Measurements from ENCODE around the gene FER. TPM values are rescaled to one million over a fixed set of nuclear protein-coding genes. Genes with fewer than 3 reads are reported as not detected.

The FER gene
- total and polyA plus RNA-seq, 2 of the 8 experiments (the other 6 are each of a cell fraction or from before 2014, with no cell fraction given) = 1.3 to 15.8 TPM

- H4K8ac ChIP-seq (ENCODE audit: extremely low read depth, insufficient read depth, low read length) = no peak overlapping the region
- no peak overlapping the region for H2AK5ac ChIP-seq (ENCODE audit: low read depth, low read length)
- no peak overlapping the region for H4K91ac ChIP-seq (replicated peaks; ENCODE audit: insufficient read length, low read length)
- H2BK120ac ChIP-seq (replicated peaks; ENCODE audit: low read depth, low read length) = no peak overlapping the region
- no peak overlapping the region for H3K9ac ChIP-seq (replicated peaks in 1 of 4; ENCODE audit: extremely low read depth in 1 of 4, low read depth in 3 of 4, low read length in 3 of 4)
- H3K4ac ChIP-seq (replicated peaks; ENCODE audit: insufficient read length, low read depth, low read length) = no peak overlapping the region
- H3K14ac ChIP-seq (ENCODE audit: insufficient read length) = no peak overlapping the region
- no peak overlapping the region for H3K23ac ChIP-seq (ENCODE audit: insufficient read length)
- TF ChIP-seq SIRT6 (IDR thresholded peaks at IDR 0.05; ENCODE audit: low read length) = no peak
- TF ChIP-seq HDAC6 (IDR thresholded peaks at IDR 0.05; ENCODE audit: low read depth, low read length) = no peak
- TF ChIP-seq CBX5 (IDR thresholded peaks at IDR 0.05; ENCODE audit: low read depth, low read length) = no peak
- no peak for TF ChIP-seq FOSL1 (IDR thresholded peaks at IDR 0.05; ENCODE audit: insufficient read depth, low read depth, low read length)
- TF ChIP-seq GABPA (IDR thresholded peaks at IDR 0.05; ENCODE audit: borderline replicate concordance, insufficient read depth, low read length) = no peak
- TF ChIP-seq GTF2F1 (IDR thresholded peaks at IDR 0.05; ENCODE audit: borderline replicate concordance, low read depth, low read length) = no peak
- no peak for TF ChIP-seq CHD1 (IDR thresholded peaks at IDR 0.05; ENCODE audit: low read depth, low read length)
- TF ChIP-seq JUND (IDR thresholded peaks at IDR 0.05; ENCODE audit: low read length) = no peak
- no peak for TF ChIP-seq TBP (IDR thresholded peaks at IDR 0.05; ENCODE audit: low read depth, low read length)
- TF ChIP-seq EGR1 (IDR thresholded peaks at IDR 0.05; ENCODE audit: borderline replicate concordance, low read depth, low read length) = no peak
- no peak for TF ChIP-seq KDM5A (IDR thresholded peaks at IDR 0.05; ENCODE audit: low read length)
- TF ChIP-seq TAF1 (IDR thresholded peaks at IDR 0.05; ENCODE audit: low read depth, low read length) = no peak
- no peak for TF ChIP-seq SUZ12 (IDR thresholded peaks at IDR 0.05; ENCODE audit: low read length)
- no peak overlapping the region for H2BK12ac ChIP-seq (ENCODE audit: low read depth, low read length)
- no peak for FAIRE-seq
- H4K20me1 ChIP-seq (replicated peaks in 1 of 2; ENCODE audit: control insufficient read depth in 1 of 2, insufficient read depth in 2 of 2, low read length in 2 of 2) = no peaks in the 10 kb centered on the region
- H2BK15ac ChIP-seq (ENCODE audit: low read length) = no peak overlapping the region
- CTCF ChIA-PET (ENCODE audit: partially characterized antibody) = interaction anchor here (1.2 kb wide), 1 partner anchor 12 kb away, joined by 3 read pairs; no protein-coding TSS in a partner anchor
- POLR2A ChIA-PET (ENCODE audit: partially characterized antibody) = no interaction called here
- H3K18ac ChIP-seq (ENCODE audit: extremely low read depth, low read length) = no peak overlapping the region
- no peak overlapping the region for H3K4me3 ChIP-seq (ENCODE audit: extremely low read depth in 1 of 4, insufficient read depth in 2 of 4, low read depth in 3 of 4, low read length in 4 of 4)
- no peak overlapping the region for H3K4me2 ChIP-seq (ENCODE audit: insufficient read depth in 1 of 2, low read depth in 2 of 2, low read length in 2 of 2)
- H3K27ac ChIP-seq (ENCODE audit: low read depth, low read length) = no peak overlapping the region
- no peak overlapping the region for H2BK5ac ChIP-seq (ENCODE audit: low read depth, low read length)
- no peak for DNase-seq (ENCODE audit: low read depth in 1 of 2, low spot score in 2 of 2)
- no peak overlapping the region for H2BK20ac ChIP-seq (ENCODE audit: low read length)
- H4K5ac ChIP-seq (ENCODE audit: insufficient read length, low read depth, low read length) = no peak overlapping the region
- H3K56ac ChIP-seq (replicated peaks; ENCODE audit: insufficient read length, low read depth, low read length) = no peak overlapping the region
- no peaks in the 10 kb centered on the region for H3K9me3 ChIP-seq (ENCODE audit: insufficient read depth in 2 of 2, low read depth in 1 of 2, low read length in 1 of 2)
- WGBS, 2 experiments (ENCODE audit: extremely low coverage in 1 of 2, insufficient coverage in 1 of 2, insufficient read length in 1 of 2, insufficient replicate concordance in 2 of 2, low coverage in 1 of 2, low lambda C conversion rate in 2 of 2, missing lambda C conversion rate in 1 of 2) = 84% methylated on average over 4 of the region's 4 CpGs; no CpG with 5 or more reads in 1 of the 2 experiments
- H2AFZ ChIP-seq (ENCODE audit: low read length) = no peak overlapping the region
- H3K79me2 ChIP-seq (ENCODE audit: control insufficient read depth in 1 of 2, insufficient read depth in 2 of 2, low read length in 2 of 2) = no peaks in the 10 kb centered on the region
- no peaks in the 10 kb centered on the region for H3K79me1 ChIP-seq (ENCODE audit: low read depth, low read length)
- no peaks in the 10 kb centered on the region for H3K36me3 ChIP-seq (ENCODE audit: control insufficient read depth in 2 of 4, insufficient read depth in 4 of 4, low read length in 3 of 4)
- no peaks in the 10 kb centered on the region for H3K27me3 ChIP-seq (replicated peaks in 1 of 4; ENCODE audit: control insufficient read depth in 3 of 4, extremely low read depth in 1 of 4, insufficient read depth in 3 of 4, low read length in 3 of 4)
- H3K4me1 ChIP-seq (replicated peaks in 1 of 4; ENCODE audit: control insufficient read depth in 3 of 4, insufficient read depth in 4 of 4, low read length in 3 of 4) = no peaks in the 10 kb centered on the region
- H3K23me2 ChIP-seq (ENCODE audit: low read depth, low read length) = no peaks in the 10 kb centered on the region
Measured at GRCh38 chr5:109180668-109181067, 433.0 kb downstream of the FER start.
